ENCODE results near the gene LRRC47.

The LRRC47 gene

DNA sequence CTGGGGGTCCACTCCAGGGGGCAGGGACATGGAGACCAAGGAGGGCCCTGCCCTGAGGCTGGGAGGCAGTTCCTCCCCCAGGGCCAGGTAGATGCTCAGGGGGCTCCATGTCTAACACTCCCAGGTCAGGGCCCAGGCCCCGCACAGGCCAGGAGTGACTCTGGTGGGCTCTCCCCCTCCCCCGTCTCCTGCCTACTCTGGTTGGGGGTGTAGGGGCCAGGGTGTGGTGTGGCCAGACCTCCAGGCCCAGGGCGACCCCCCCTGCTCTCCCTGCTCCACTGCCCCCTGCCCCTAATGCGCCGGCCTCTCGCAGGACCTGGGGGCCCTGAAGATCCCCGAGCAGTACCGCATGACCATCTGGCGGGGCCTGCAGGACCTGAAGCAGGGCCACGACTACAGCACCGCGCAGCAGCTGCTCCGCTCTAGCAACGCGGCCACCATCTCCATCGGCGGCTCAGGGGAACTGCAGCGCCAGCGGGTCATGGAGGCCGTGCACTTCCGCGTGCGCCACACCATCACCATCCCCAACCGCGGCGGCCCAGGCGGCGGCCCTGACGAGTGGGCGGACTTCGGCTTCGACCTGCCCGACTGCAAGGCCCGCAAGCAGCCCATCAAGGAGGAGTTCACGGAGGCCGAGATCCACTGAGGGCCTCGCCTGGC, 63.7 kb downstream of the LRRC47 start:
- no peak for DNase-seq (ENCODE audit: low spot score)

GRCh38 chr1:3731583-3732433, 64.5 kb downstream of the LRRC47 start:
- DNase-seq (ENCODE audit: low spot score) = no peak

DNA sequence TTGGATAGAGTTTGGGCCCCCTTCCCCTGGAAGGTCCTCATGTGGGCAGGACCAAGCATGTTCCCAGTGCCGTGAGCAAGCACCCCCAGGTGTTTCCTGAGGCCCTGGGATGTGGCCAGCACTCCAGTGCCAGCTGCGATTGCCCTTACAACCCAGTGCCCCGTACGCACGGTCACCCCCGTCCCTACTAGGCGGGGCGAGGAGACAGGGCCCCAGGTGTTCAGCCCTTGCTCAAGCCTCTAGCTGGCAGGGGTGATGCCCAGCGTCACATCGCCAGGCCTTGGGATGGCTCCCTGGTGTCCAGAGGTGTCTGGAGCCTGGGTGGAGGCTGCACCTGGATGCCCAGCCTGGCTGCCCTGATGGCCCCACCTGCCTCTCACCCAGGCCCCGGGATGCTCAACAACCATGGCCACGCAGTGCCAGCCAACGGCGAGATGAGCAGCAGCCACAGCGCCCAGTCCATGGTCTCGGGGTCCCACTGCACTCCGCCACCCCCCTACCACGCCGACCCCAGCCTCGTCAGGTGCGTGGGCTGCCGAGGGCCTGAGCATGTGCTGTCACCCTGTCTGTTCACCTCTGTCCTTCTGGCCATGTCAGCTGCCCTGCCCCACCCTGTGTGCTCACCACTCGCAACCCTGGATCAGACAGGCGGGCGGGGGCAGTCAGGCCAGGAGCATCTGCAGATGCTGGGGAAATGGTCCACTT, 65.6 kb downstream of the LRRC47 start:
- no peak for DNase-seq (ENCODE audit: low spot score)

GRCh38 chr1:3729594-3730542, 66.4 kb downstream of the LRRC47 start:
- DNase-seq (ENCODE audit: low spot score) = no peak

All from germinal center (tissue), 1 donor.